HG02840 (cell line): ENCODE results near the gene KIF26B.
"Not testable (repeated sequence)": the region's sequence is repeated elsewhere in the genome, so short reads cannot be mapped to it uniquely, and the experiment has no call there.

Experiments
- ATAC-seq: cut with Tn5 transposase; IDR thresholded peaks from one replicate; pipeline ENCODE4 v1.9.1; 2021; ENCODE audit warnings: mild to moderate bottlenecking, moderate library complexity, moderate number of reproducible peaks; ENCODE audit not compliant: unreplicated experiment, low FRiP score

Gene KIF26B

DNA sequence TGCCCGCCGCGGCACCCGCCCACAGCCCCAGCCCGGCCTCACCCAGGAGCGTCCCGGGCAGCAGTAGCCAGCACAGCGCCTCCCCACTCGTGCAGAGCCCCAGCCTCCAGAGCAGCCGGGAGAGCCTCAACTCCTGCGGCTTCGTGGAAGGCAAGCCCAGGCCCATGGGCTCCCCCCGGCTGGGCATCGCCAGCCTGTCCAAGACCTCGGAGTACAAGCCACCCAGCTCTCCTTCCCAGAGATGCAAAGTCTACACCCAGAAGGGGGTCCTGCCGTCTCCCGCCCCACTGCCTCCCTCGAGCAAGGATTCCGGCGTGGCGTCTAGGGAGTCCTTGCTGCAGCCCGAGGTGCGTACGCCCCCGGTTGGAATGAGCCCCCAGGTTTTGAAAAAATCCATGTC, 531.2 kb downstream of the KIF26B start:
- ATAC-seq, result no peak

DNA sequence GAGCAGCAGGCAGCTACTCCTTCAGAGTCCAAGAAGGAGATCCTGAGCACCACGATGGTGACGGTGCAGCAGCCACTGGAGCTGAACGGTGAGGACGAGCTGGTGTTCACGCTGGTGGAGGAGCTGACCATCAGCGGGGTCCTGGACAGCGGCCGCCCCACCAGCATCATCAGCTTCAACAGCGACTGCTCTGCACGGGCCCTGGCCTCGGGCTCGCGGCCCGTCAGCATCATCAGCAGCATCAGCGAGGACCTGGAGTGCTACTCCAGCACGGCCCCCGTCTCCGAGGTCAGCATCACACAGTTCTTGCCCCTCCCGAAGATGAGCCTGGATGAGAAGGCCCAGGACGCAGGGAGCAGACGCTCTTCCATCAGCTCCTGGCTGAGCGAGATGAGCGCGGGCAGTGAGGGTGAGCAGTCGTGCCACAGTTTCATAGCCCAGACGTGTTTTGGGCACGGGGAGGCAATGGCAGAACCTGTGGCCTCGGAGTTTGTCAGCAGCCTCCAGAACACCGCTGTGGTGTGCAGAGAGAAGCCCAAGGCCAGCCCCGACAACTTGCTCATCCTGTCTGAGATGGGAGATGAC, 531.8 kb downstream of the KIF26B start:
- ATAC-seq, result no peak

DNA sequence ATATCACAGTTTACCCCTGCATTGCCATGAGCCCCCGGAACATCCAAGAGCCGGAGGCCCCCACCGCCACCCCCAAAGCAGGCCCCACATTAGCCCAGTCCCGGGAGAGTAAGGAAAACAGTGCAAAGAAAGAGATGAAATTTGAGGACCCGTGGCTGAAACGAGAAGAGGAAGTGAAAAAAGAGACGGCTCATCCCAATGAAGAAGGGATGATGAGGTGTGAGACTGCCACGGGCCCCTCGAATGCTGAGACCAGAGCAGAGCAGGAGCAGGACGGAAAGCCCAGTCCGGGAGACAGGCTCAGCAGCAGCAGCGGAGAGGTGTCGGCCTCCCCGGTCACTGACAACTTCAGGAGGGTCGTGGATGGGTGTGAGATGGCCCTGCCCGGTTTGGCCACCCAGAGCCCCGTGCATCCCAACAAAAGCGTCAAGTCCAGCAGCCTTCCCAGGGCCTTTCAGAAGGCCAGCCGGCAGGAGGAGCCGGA, 532.4 kb downstream of the KIF26B start:
- ATAC-seq, result no peak

DNA sequence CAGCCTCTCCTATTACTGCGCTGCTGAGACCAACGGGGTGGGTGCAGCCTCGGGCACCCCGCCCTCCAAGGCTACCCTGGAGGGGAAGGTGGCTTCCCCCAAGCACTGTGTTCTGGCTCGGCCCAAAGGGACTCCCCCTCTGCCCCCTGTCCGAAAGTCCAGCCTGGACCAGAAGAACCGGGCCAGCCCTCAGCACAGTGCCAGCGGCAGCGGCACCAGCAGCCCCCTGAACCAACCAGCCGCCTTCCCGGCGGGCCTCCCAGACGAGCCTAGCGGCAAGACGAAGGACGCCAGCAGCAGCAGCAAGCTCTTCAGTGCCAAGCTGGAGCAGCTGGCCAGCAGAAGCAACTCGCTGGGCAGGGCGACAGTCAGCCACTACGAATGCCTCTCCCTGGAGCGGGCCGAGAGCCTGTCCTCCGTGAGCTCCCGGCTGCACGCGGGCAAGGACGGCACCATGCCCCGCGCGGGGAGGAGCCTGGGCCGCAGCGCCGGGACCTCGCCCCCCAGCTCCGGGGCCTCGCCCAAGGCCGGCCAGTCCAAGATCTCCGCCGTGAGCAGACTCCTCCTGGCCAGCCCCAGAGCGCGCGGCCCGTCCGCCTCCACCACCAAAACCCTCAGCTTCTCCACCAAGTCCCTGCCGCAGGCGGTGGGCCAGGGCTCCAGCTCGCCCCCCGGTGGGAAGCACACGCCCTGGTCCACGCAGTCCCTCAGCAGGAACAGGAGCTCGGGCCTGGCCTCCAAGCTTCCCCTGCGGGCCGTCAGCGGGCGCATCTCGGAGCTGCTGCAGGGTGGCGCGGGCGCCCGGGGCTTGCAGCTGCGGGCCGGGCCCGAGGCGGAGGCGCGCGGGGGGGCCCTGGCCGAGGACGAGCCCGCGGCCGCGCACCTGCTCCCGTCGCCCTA, 533.1 kb downstream of the KIF26B start:
- no peak for ATAC-seq

DNA sequence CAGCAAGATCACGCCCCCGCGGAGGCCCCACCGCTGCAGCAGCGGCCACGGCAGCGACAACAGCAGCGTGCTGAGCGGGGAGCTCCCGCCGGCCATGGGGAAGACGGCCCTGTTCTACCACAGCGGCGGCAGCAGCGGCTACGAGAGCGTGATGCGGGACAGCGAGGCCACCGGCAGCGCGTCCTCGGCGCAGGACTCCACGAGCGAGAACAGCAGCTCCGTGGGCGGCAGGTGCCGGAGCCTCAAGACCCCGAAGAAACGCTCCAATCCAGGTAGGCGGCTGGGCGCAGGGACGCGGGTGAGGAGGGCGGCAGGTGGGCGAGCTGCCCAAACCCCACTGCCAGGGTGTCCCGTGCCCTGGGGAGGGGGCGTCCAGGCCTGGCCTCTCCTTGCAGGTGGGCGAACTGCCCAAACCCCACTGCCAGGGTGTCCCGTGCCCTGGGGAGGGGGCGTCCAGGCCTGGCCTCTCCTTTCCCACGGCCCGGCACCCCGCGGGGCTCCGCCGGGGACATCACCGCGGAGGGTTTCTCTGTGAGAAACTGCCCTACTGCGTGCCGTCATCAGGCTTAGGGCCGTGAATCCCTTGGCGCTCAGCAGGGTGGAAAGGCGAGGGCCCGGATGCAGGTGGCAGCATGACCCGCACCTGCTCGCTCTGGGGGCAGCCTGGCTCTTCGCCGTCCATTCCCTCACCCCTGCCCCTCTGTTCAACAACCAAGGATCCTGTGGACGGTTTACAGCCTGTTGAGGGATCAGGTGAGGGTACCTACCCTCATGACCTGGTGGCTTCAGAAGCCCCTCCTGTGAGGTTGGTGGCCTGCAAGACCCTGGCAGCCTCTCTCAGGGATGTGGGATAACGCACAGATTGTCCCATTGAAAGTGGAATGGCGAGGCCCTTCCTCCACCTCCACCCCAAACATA, 534.0 kb downstream of the KIF26B start:
- no peak for ATAC-seq

DNA sequence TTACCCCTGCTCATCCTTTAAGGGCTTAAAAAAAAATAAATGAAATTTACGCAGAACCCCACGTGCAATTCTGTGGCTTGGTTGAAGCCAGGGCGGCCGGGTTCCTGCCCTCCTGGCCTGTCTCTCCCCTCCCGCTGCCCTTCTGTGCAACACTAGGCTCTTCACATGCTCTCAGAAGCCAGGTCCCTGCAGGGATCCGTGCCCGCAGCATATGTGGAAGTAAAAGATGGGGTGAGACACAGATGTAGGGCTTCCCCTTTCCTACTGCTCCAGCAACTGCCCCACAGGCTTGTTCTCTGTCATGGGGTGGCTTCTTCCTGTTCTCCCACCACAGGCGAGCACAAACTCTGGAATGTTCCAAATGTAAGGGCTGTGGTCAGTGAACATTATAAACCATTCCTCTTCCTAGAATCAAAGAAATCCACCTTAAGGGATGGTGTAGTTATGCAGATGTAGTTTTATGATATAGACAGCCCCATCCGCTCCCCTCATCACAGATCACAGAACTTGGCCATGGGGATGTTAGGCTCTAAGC, 535.4 kb downstream of the KIF26B start:
- no peak for ATAC-seq

DNA sequence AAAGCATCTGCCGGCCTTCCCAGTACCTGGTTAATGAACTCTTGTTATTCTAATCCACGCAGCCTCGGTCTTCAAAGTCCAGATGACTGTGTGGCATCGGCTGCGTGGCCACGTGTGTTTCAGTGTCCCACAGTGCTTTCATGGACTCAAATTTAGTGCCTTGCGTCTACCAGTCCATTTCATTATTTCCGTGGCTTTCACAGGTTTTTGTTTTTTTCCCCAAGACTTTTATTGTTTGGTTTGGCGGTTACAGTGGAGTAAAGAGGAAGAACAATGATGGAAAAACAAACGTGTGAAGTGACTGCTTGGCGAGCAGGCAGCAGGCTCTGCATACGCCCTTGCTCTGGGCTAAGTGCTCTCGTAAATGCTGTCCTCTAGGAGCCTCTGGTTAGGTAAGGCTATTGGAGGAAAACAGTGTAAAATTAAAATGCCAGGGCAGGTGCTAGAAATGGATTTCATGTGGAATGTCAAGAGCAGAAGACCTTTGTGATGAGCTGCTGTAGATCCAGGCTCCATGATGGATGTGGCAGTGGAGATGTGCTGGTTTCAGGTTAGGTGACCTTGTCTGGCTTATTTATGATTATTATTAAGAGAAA, 536.3 kb downstream of the KIF26B start:
- no peak for ATAC-seq

DNA sequence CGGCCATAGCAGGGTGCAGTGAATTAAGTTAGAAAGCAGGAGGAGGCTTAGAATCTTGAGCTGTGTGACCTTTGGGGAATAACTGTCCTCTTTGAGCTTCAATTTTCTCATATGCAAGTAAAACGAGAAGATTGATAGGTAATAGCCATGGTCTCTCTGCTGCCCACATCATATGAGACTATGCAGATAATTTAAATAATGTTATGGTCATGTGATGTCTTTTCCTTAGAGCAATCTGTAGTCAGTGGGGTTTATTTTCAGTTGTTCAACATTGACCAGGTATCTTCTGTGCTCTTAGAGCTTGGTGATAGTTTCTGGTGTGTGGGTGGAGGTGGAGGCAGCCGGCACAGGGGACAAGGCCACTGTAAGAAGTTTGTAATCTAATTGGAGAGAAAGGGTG, 537.1 kb downstream of the KIF26B start:
- no peak for ATAC-seq

DNA sequence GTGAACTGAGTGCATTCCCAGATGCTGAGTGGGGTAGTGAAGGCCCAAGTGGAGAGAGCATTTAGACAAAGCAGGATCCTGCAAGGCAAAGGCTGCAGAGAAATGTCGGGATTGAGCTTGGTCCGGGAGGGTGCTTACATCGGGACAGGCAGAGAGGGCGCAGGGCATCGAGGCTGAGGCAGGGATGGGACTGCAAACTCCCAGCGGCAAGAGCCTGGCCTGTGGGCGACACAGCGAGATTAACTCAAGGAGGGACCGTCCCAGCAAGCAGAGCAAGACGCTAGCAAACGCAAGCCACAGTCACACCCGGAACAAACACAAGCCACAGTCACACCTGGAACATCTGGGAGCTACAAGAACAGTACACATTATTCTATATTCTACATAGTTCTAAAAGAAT, 537.5 kb downstream of the KIF26B start:
- ATAC-seq, result no peak

DNA sequence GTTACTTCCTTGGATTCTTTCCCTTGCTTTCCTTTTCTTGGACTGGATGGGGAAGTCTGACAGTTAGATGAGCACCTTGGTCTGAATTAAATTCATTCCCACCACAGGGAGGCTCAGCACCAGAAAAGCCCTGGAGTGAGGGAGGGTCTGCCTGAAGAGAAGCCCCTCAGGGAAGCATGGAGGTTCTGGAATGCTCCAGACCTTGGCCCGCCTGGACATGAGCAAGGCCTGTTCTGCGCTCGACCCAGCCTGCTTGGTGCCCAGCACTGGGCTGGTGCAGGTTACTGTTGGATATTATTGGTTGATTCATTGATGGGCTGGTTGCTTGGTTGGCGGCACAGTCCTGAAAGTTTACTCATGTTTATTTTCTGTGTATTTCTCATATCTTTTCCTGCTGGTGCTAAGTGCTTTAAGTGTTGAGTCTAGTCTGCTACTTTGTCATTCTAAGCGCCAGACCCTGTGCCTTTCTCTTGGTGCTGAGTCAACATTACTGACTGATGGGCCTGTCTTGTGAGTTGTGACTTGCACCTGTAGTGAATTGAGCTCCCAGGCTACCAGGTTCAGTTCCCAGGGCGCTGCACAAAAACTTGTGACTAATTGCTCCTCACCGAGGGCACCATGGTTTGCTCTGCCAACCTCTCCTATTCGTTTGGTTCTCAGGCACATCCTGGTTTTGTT, 538.5 kb downstream of the KIF26B start:
- ATAC-seq, result no peak

DNA sequence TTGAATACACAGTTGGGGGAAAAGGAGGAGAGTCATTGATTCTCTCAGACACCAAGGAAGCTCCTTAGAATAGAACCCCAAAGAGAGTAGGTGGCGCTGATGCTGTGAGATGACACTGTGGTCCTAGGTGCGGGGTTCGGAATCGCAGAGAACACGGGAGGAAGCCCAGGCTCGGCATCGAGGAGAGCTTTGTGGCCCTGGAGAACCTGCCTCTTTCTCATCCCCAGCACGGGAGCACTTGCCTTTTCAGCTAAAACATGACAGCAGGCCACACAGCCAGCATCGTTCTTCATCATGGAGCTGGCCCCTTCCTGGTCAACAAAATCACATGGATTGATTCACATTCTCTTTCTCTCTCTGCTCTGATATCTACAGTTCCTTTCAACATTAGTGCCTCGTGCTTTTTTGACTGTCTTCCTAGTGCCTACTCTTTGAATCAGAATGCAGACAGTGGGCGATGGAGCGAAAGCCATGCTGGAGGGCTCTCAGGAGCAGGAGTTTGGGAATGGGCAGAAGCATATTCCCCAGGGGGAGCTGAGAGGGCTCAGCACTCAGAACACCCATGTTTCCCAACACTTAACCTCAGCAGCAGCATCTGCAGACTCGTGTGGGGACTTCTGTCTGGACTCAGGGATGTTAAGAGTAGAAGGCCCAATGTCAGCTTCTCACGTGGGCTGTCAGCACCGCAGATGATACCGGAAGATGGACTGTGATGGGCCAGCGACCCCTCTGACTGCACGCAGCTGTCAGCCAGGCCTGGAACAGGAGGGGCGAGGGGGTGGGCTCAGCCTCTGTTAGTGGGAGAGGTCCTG, 539.4 kb downstream of the KIF26B start:
- ATAC-seq, result no peak

DNA sequence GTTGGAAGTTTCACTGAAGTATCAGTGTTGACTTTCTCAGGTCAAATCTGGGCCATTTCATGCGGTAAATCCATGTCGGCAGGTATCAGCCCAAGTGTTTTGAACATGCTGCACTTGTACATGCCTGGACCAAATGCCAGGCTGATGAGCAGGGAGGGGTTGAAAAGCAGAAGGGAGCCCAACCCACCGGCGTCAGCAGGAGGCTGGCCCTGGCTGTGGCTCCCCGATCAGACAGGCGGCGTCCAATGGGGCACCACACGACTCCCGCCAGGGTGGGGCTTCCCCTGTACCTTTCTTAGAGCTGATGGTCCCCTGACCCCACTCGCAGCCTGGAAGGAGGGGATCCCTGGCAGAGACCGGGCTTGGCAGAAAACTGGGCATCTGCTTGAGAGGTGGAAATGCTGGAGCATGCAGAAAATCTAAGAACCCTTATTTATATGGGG, 540.0 kb downstream of the KIF26B start:
- no peak for ATAC-seq

DNA sequence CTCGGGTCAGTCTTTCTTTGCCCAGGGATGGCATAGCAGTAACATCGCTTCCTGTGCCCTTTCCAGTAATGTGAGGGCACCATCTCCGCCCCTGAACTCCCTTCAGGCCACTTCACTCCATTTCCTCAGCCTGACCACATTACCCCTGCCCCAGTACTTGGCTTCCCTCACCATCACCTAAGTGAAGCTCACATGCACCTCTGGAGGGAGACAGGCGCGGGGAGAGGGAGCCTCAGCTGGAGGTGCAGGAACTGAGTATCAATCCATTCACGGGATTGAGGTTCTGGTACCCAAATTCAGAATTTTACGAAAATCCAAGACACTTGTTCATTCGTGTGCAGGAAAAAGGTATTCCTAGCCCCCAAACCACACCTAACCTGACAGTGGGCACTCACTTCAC, 540.4 kb downstream of the KIF26B start:
- no peak for ATAC-seq

DNA sequence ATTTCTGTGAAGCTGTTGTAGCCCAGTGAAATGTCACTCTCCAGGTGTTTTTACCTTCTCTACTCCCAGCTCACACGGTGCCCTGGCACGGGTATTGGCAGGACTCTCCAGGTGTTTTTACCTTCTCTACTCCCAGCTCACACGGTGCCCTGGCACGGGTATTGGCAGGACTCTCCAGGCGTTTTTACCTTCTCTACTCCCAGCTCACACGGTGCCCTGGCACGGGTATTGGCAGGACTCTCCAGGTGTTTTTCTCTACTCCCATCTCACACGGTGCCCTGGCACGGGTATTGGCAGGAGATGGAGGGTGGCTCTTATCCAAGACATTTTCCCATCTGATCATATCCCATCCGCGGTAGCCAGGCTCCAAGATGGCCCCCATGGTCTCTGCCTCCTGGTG, 540.9 kb downstream of the KIF26B start:
- ATAC-seq, result not testable (repeated sequence)

DNA sequence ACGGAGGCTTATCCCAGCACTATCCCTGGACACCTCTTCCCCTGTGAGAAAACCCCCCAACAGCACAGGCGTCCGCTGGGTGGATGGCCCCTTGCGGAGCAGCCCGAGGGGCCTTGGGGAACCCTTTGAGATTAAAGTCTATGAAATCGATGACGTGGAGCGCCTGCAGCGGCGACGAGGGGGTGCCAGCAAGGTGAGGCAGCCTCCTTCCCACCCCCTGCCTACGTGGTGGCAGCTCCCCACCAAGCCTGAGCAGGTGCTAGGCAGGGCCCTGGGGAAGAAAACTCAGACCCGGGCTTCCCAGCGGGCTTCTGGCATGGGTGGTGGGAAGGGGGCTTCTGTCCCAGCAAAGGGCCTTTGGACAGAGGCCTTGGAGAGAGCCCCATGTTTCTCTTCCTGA, 543.3 kb downstream of the KIF26B start:
- no peak for ATAC-seq

DNA sequence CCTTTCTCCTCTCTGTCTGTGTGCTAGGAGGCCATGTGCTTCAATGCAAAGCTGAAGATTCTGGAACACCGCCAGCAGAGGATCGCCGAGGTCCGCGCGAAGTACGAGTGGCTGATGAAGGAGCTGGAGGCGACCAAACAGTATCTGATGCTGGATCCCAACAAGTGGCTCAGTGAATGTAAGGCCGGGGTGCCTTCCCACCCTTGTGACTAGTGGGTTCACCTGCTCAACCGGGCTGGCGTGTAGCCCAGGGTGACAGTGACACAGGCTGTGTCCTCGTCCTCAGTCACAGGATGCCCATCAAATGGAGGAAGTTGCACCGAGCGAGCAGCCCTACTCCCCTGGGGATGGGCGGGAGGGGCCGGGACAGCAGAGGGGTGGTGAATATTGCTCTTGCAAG, 544.1 kb downstream of the KIF26B start:
- ATAC-seq, result no peak

DNA sequence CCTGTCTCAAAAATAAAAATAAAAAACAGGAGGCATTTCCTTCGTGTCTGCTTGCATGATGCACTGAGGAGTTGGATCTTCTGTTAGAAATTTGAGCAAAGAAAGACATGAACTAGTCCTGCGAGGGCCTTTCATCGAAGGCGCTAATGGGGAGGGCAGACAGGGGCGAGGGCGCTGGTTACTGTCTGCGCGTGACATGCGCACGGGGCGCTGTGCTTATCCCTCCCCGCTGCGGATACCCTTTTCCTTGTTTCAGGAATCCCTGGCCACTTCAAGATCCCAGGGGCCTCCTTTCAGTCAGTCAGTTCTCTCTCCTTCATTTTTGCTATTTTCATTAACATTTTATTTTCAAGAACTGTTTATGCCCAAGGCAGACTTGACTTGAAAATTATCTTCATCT, 545.8 kb downstream of the KIF26B start:
- no peak for ATAC-seq

DNA sequence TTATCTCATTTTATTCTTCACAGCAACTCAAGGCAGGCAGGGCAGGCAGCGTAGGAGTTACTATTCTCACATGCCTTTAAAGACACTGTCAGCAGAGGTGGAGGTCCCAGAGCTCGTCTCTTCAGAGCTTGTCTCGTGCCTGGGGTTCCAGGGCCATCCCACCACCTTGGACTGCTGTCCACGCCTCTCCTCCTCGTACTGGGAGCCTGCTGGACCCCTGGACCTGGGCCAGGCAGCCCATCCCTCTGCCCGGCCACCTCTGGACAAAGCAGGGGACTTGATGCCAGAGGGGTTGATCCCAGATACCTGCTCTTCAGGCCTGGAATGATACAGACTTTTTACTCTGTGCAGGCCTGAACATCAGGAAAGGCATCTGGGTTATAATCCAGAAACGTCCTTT, 546.8 kb downstream of the KIF26B start:
- ATAC-seq, result no peak

DNA sequence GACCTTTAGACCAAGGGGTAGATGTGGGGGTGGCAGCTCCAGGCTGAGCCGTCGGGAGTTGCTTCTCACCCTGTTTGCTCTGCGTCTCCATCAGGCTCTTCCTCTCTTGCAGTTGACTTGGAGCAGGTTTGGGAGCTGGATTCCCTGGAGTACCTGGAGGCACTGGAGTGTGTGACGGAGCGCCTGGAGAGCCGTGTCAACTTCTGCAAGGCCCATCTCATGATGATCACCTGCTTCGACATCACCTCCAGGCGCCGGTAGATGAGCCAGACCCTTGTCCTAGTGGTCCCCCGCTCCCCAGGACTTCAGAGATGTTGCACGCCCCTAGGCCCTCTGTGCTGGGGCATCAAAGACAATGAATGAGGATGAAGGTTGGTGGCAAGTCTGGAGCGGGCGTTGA, 547.6 kb downstream of the KIF26B start:
- no peak for ATAC-seq
